PC-9 (cell line): ENCODE results near the gene ATP2B1. TPM values are rescaled to one million over a fixed set of nuclear protein-coding genes. Genes with fewer than 3 reads are reported as not detected.

Experiments
- BruUV-seq: library from RNA; stranded (reverse); fragments of 400-500 nt; replicated peaks from 2 replicates; lab custom pipeline; 2021; lab: Mats Ljungman, UMichigan
- CTCF ChIA-PET: fragments of 300-600 bp; sonication (Branson Sonifier 250); formaldehyde crosslinking; loops from one replicate; lab custom pipeline; 2022; ENCODE audit warnings: antibody characterized with exemption; lab: Charles Lee
- POLR2A ChIA-PET: fragments of 300-600 bp; sonication (Branson Sonifier 250); formaldehyde crosslinking; loops from one replicate; lab custom pipeline; 2022; ENCODE audit warnings: antibody characterized with exemption; ENCODE audit not compliant: unreplicated experiment; lab: Charles Lee
- DNase-seq, 2 experiments: peaks; one replicate each; pipeline versions ENCODE4 v3.0.0 to v3.0.0-alpha.2; 2015 to 2022; ENCODE audit warnings: mixed read lengths in 1 of 2
- H2AFZ ChIP-seq: fragments of 200-600 bp; sonication (generic); 2 replicates; pipeline ENCODE4 v1.8.1; 2017; ENCODE audit warnings: antibody characterized with exemption
- H3F3A ChIP-seq: fragments of 200-600 bp; sonication (generic); 2 replicates; pipeline ENCODE4 v1.8.1; 2017; ENCODE audit warnings: antibody characterized with exemption, mild to moderate bottlenecking, low read depth; ENCODE audit not compliant: insufficient read depth
- H3K27ac ChIP-seq: fragments of 200-600 bp; sonication (generic); 2 replicates; pipeline ENCODE4 v1.6.1; 2016; ENCODE audit warnings: mixed run types
- H3K27me3 ChIP-seq: fragments of 200-600 bp; sonication (generic); 2 replicates; pipeline ENCODE4 v1.6.1; 2016; ENCODE audit warnings: low read depth, mixed run types; ENCODE audit not compliant: insufficient read depth
- H3K36me3 ChIP-seq: fragments of 200-600 bp; sonication (generic); 2 replicates; pipeline ENCODE4 v1.6.1; 2016; ENCODE audit warnings: low read depth, mixed run types
- H3K4me1 ChIP-seq: fragments of 200-600 bp; sonication (generic); replicated peaks from 2 replicates; pipeline ENCODE4 v1.6.1; 2016; ENCODE audit warnings: mixed run types; ENCODE audit not compliant: insufficient read depth
- H3K4me2 ChIP-seq: fragments of 200-600 bp; sonication (generic); 2 replicates; pipeline ENCODE4 v1.6.1; 2017; ENCODE audit warnings: mixed run types
- H3K4me3 ChIP-seq: fragments of 200-600 bp; sonication (generic); 2 replicates; pipeline ENCODE4 v1.6.1; 2016; ENCODE audit warnings: mixed run types
- H3K79me2 ChIP-seq: fragments of 200-600 bp; sonication (generic); 2 replicates; pipeline ENCODE4 v1.6.1; 2017; ENCODE audit warnings: low read depth, mixed run types
- H3K9me2 ChIP-seq: fragments of 200-600 bp; sonication (generic); 2 replicates; pipeline ENCODE4 v1.8.1; 2017; ENCODE audit warnings: mild to moderate bottlenecking; ENCODE audit not compliant: insufficient read depth
- H3K9me3 ChIP-seq: fragments of 200-600 bp; sonication (generic); 2 replicates; pipeline ENCODE4 v1.8.1; 2016; ENCODE audit warnings: low read depth; ENCODE audit not compliant: insufficient read depth
- H4K20me1 ChIP-seq: fragments of 200-600 bp; sonication (generic); 2 replicates; pipeline ENCODE4 v1.8.1; 2017; ENCODE audit not compliant: insufficient read depth
- EZH2 ChIP-seq: fragments of 200-600 bp; sonication (generic); IDR thresholded peaks from 2 replicates; pipeline ENCODE4 v1.8.0; 2017; ENCODE audit warnings: antibody characterized with exemption, low read depth
- intact Hi-C: fragments of 100-400 bp; cut with micrococcal nuclease; formaldehyde crosslinking; loops from one replicate; pipeline ENCODE4 v1.10.0; 2022; ENCODE audit not compliant: unreplicated experiment
- total RNA-seq: library from RNA; stranded (reverse); gene quantifications from 2 replicates; pipeline ENCODE4 v1.2.3, GENCODE V29; 2021
- TF ChIP-seq, protein P1 (sequence below): fragments of 200-600 bp; sonication (generic); conservative IDR thresholded peaks from 2 replicates; pipeline ENCODE4 v1.6.1; 2017; ENCODE audit warnings: mixed run types, antibody characterized with exemption, mild to moderate bottlenecking, moderate library complexity

ATP2B1 gene
- total RNA-seq, 1 experiment from 2014 or later: 29.4 TPM

DNA sequence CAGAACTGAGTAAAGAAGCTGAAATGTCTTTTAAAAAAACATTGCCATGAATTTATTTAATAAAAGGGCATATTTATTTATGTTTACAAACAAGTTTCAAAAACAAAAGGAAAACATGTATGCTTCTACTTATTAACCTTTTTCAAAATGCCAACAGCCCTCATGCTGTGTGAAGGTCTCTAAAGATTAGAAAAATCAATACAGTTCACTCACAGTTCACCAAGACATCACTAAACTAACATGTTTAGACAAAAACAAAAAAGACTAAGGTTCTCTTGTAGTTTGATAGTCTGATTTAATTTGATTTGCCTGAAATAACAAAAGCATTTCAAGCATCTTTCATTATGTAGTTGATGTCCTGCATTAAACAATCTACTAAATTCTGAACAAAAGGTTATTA, 118.9 kb downstream of the ATP2B1 start:
- no peaks in the 10 kb centered on the region for H3F3A ChIP-seq
- no TSS peak for BruUV-seq

DNA sequence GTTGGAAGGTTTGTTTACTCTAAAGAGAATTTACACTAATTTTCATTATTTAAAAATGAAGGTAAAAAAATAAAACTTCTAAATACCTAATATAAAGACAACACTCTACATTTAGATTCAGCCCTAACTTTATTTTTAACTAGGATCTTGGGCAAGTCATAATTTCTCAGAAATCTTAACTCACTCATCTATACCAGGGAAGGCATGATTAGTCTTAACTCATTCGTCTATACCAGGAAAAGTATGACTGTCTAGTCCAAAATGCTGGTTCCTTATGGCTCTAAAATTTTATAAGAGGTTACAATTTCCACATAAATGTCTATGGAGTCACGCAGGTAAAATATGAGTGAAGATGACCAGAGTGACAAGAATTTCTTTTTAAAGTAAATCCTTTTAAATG, 130.1 kb downstream of the ATP2B1 start:
- CTCF ChIA-PET: no interaction called here
- BruUV-seq: no TSS peak
- Histone ChIP-seq H3K36me3 (no peaks in the 10 kb centered on the region), H3K4me3 (no peak overlapping the region), H3K4me1 (no peaks in the 10 kb centered on the region), H3K27me3 (no peaks in the 10 kb centered on the region), H3K9me3 (no peaks in the 10 kb centered on the region), H3K4me2 (no peak overlapping the region), H3K79me2 (no peaks in the 10 kb centered on the region), H2AFZ (no peak overlapping the region), H4K20me1 (no peaks in the 10 kb centered on the region), H3K27ac (no peak overlapping the region), H3F3A (no peaks in the 10 kb centered on the region), H3K9me2 (no peaks in the 10 kb centered on the region)
- POLR2A ChIA-PET: no interaction called here
- intact Hi-C loops: no loop called here
- no peak for DNase-seq
- TF ChIP-seq EZH2: no peak
- TF ChIP-seq, protein P1, sequence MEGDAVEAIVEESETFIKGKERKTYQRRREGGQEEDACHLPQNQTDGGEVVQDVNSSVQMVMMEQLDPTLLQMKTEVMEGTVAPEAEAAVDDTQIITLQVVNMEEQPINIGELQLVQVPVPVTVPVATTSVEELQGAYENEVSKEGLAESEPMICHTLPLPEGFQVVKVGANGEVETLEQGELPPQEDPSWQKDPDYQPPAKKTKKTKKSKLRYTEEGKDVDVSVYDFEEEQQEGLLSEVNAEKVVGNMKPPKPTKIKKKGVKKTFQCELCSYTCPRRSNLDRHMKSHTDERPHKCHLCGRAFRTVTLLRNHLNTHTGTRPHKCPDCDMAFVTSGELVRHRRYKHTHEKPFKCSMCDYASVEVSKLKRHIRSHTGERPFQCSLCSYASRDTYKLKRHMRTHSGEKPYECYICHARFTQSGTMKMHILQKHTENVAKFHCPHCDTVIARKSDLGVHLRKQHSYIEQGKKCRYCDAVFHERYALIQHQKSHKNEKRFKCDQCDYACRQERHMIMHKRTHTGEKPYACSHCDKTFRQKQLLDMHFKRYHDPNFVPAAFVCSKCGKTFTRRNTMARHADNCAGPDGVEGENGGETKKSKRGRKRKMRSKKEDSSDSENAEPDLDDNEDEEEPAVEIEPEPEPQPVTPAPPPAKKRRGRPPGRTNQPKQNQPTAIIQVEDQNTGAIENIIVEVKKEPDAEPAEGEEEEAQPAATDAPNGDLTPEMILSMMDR: no peak

More for the DNA sequence above, 118.9 kb downstream of the ATP2B1 start:
- DNase-seq: no peak
- no peaks in the 10 kb centered on the region for H3K4me1 ChIP-seq
- no peak overlapping the region for H2AFZ ChIP-seq
- H3K9me2 ChIP-seq: no peaks in the 10 kb centered on the region
- H3K4me3 ChIP-seq: no peak overlapping the region
- POLR2A ChIA-PET: no interaction called here
- H3K36me3 ChIP-seq: 0 out of 2 replicates have a peak, but pooled peaks cover 14% of the 10 kb centered on the region
- H3K4me2 ChIP-seq: no peak overlapping the region
- H3K79me2 ChIP-seq: no peaks in the 10 kb centered on the region
- no peak for TF ChIP-seq EZH2
- H3K9me3 ChIP-seq: no peaks in the 10 kb centered on the region
- CTCF ChIA-PET: no interaction called here
- intact Hi-C loops: no loop called here
- no peaks in the 10 kb centered on the region for H3K27me3 ChIP-seq
- H4K20me1 ChIP-seq: no peaks in the 10 kb centered on the region
- no peak overlapping the region for H3K27ac ChIP-seq

DNA sequence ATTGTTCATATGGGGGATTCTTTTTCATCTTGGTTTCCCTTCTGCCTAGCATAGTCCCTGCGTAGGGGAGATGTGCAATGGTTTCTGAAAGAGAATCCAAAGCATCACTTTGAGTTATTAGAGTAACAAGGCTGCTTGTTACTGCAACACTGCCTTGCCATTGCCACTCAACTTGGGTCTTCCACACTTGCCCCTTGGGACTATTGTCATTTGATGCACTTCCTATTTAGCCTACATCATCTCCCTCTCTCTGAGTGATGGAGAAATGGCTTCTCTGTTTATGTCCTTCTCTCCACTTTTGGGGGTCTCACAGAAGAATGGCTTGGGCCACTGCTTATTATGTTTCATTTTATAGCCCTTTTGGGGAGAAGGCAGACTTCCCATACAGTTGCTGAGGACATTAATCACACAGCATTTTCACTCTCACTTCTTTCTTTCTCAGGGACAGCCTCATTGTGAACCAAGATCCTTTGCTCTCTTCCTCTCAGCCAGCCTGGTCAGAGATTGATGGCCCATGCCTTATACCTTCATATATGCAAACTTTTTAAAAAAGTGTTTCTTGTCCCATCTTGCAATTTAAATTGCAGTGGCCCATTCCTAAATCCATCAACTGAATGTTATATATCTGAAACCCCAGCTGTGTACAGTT, 131.9 kb downstream of the ATP2B1 start:
- Histone ChIP-seq H3F3A (no peaks in the 10 kb centered on the region), H4K20me1 (no peaks in the 10 kb centered on the region), H3K27ac (no peak overlapping the region), H3K36me3 (no peaks in the 10 kb centered on the region), H3K79me2 (no peaks in the 10 kb centered on the region), H3K27me3 (no peaks in the 10 kb centered on the region), H3K4me1 (no peaks in the 10 kb centered on the region), H3K9me3 (no peaks in the 10 kb centered on the region), H2AFZ (no peak overlapping the region), H3K4me3 (no peak overlapping the region), H3K9me2 (no peaks in the 10 kb centered on the region), H3K4me2 (no peak overlapping the region)
- TF ChIP-seq EZH2: no peak
- TF ChIP-seq, protein P1: no peak
- no TSS peak for BruUV-seq
- intact Hi-C loops: no loop called here
- no peak for DNase-seq
- ChIA-PET CTCF (no interaction called here), POLR2A (no interaction called here)

- TF ChIP-seq, protein P1: no peak
- TF ChIP-seq EZH2: no peak
- intact Hi-C loops: no loop called here
- Histone ChIP-seq H3K4me2 (no peak overlapping the region), H3F3A (no peaks in the 10 kb centered on the region), H4K20me1 (no peaks in the 10 kb centered on the region), H3K36me3 (no peaks in the 10 kb centered on the region), H3K9me2 (no peaks in the 10 kb centered on the region), H2AFZ (no peak overlapping the region), H3K4me3 (no peak overlapping the region), H3K9me3 (no peaks in the 10 kb centered on the region), H3K27me3 (no peaks in the 10 kb centered on the region), H3K27ac (no peak overlapping the region), H3K79me2 (no peaks in the 10 kb centered on the region), H3K4me1 (no peaks in the 10 kb centered on the region)
- CTCF ChIA-PET: no interaction called here
- POLR2A ChIA-PET: no interaction called here
- no TSS peak for BruUV-seq
- no peak for DNase-seq
These were observed 133.3 kb downstream of the ATP2B1 start for GRCh38 chr12:89575374-89575773.
